MM.1S (cell line): ENCODE results near the gene LGALS8.

Experiments
- EZH2 ChIP-seq: fragments of 300-600 bp; sonication (generic); optimal IDR thresholded peaks from 2 replicates; pipeline ENCODE3; 2017; ENCODE audit warnings: low read depth, mild to moderate bottlenecking, antibody characterized with exemption, low read length, mixed read lengths
- EZH2phosphoT487 ChIP-seq: fragments of 300-600 bp; sonication (generic); IDR thresholded peaks from 2 replicates; pipeline ENCODE4 v1.6.1; 2018; ENCODE audit warnings: antibody characterized with exemption, low read length
- TF ChIP-seq, protein P1 (sequence below): fragments of 300-600 bp; sonication (generic); IDR thresholded peaks from 2 replicates; pipeline ENCODE4 v1.5.1; 2016; ENCODE audit warnings: antibody characterized with exemption, low read length, mixed read lengths

DNA sequence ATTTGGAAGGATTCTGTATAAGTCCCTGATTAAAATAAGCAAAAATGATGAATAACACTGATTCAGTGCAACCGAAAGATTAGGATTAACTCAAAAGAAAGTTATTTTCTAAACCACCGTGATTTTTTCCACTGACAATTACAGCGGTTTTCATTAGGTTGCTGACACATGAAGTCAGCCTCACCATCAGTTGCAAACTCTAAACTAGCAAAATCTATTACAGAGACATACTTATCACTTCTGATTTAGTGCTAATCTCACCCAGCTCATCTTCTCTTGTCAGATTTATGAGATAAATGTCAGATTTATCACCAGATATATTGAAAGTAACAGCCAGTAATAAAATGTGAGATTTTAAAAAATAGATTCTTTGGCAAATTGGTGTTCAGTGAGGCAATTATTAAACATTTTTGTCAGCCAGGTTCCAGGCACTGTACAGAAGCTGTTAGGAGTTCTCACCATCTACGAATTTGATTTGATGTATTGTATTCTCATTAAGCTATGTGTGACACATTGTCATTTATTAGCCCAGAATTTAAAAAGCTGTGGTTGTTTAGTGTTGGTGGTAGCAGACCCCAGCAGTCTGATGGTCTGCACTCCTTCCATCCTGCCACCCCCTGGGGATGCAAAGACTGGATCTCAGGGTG is 37.3 kb upstream of the LGALS8 start:
- TF ChIP-seq, protein P1, sequence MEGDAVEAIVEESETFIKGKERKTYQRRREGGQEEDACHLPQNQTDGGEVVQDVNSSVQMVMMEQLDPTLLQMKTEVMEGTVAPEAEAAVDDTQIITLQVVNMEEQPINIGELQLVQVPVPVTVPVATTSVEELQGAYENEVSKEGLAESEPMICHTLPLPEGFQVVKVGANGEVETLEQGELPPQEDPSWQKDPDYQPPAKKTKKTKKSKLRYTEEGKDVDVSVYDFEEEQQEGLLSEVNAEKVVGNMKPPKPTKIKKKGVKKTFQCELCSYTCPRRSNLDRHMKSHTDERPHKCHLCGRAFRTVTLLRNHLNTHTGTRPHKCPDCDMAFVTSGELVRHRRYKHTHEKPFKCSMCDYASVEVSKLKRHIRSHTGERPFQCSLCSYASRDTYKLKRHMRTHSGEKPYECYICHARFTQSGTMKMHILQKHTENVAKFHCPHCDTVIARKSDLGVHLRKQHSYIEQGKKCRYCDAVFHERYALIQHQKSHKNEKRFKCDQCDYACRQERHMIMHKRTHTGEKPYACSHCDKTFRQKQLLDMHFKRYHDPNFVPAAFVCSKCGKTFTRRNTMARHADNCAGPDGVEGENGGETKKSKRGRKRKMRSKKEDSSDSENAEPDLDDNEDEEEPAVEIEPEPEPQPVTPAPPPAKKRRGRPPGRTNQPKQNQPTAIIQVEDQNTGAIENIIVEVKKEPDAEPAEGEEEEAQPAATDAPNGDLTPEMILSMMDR, result no peak
- TF ChIP-seq EZH2, result no peak
- TF ChIP-seq EZH2phosphoT487, result no peak
